Ishikawa (cell line): ENCODE measurements around the gene GTPBP1.

Experiments used
- EGR1 ChIP-seq: IDR thresholded peaks from 2 replicates; pipeline ENCODE4 v1.6.1; 2012
- EP300 ChIP-seq: IDR thresholded peaks from 2 replicates; pipeline ENCODE4 v1.6.1; 2012; ENCODE audit warnings: borderline replicate concordance
- NFIC ChIP-seq: IDR thresholded peaks from 2 replicates; pipeline ENCODE4 v1.6.1; 2012
- RAD21 ChIP-seq: IDR thresholded peaks from 2 replicates; pipeline ENCODE4 v1.6.1; 2012; ENCODE audit warnings: low read depth
- TAF1 ChIP-seq: IDR thresholded peaks from 2 replicates; pipeline ENCODE4 v1.6.1; 2012; ENCODE audit warnings: low read depth, mild to moderate bottlenecking
- TCF12 ChIP-seq: IDR thresholded peaks from 2 replicates; pipeline ENCODE4 v1.6.1; 2012; ENCODE audit warnings: low read depth
- YY1 ChIP-seq: IDR thresholded peaks from 2 replicates; pipeline ENCODE4 v1.6.1; 2012; ENCODE audit warnings: low read depth
- TF ChIP-seq, protein P1 (sequence below): IDR thresholded peaks from 2 replicates; pipeline ENCODE4 v1.6.1; 2012
- TF ChIP-seq, protein P2 (sequence below): IDR thresholded peaks from 2 replicates; pipeline ENCODE4 v1.6.1; 2012; ENCODE audit warnings: low read depth, mild to moderate bottlenecking

DNA sequence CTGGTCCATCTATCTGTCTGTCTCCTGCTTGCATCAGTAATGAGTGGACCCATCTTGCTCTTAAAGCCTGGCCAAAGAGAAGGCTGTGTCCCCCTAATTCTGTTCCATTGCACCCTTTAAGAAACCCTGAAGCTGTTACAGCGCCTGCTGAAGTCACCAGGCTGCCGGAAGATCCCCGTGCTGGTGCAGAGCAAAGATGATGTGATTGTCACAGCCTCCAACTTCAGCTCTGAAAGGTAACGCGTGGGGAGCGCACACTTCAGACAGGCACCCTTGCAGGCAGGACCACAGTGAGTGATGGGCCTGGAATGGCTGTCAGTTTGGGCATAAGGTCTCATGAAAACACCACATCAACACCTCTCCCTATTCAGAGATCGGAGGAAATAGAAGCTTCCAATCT, 18.4 kb downstream of the GTPBP1 start:
- TF ChIP-seq TAF1 (no peak), TCF12 (no peak), YY1 (no peak), EP300 (no peak), EGR1 (no peak), NFIC (no peak), RAD21 (no peak)
- TF ChIP-seq, protein P1, sequence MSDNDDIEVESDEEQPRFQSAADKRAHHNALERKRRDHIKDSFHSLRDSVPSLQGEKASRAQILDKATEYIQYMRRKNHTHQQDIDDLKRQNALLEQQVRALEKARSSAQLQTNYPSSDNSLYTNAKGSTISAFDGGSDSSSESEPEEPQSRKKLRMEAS: no peak
- TF ChIP-seq, protein P2, sequence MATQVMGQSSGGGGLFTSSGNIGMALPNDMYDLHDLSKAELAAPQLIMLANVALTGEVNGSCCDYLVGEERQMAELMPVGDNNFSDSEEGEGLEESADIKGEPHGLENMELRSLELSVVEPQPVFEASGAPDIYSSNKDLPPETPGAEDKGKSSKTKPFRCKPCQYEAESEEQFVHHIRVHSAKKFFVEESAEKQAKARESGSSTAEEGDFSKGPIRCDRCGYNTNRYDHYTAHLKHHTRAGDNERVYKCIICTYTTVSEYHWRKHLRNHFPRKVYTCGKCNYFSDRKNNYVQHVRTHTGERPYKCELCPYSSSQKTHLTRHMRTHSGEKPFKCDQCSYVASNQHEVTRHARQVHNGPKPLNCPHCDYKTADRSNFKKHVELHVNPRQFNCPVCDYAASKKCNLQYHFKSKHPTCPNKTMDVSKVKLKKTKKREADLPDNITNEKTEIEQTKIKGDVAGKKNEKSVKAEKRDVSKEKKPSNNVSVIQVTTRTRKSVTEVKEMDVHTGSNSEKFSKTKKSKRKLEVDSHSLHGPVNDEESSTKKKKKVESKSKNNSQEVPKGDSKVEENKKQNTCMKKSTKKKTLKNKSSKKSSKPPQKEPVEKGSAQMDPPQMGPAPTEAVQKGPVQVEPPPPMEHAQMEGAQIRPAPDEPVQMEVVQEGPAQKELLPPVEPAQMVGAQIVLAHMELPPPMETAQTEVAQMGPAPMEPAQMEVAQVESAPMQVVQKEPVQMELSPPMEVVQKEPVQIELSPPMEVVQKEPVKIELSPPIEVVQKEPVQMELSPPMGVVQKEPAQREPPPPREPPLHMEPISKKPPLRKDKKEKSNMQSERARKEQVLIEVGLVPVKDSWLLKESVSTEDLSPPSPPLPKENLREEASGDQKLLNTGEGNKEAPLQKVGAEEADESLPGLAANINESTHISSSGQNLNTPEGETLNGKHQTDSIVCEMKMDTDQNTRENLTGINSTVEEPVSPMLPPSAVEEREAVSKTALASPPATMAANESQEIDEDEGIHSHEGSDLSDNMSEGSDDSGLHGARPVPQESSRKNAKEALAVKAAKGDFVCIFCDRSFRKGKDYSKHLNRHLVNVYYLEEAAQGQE: no peak
